Nephron (organoid): ENCODE data around the gene PRKCD.

Source experiments
- H3K27ac Mint-ChIP-seq, 3 experiments: 2 replicates each; pipeline ENCODE4 v1.8.0; 2020; ENCODE audit warnings: mixed read lengths in 3 of 3, mild to moderate bottlenecking in 2 of 3, moderate library complexity in 1 of 3
- H3K27me3 Mint-ChIP-seq: 2 replicates; pipeline ENCODE4 v1.8.0; 2021; ENCODE audit warnings: low read depth, mild to moderate bottlenecking, moderate library complexity, mixed read lengths
- H3K36me3 Mint-ChIP-seq: 2 replicates; pipeline ENCODE4 v1.8.0; 2020; ENCODE audit warnings: low read depth, mixed read lengths
- H3K4me1 Mint-ChIP-seq: 2 replicates; pipeline ENCODE4 v1.8.0; 2020; ENCODE audit warnings: mixed read lengths
- H3K4me3 Mint-ChIP-seq, 3 experiments: 2 replicates each; pipeline ENCODE4 v1.8.0; 2020; ENCODE audit warnings: mild to moderate bottlenecking in 3 of 3, mixed read lengths in 3 of 3, moderate library complexity in 2 of 3
- H3K9me3 Mint-ChIP-seq: 2 replicates; pipeline ENCODE4 v1.8.0; 2020; ENCODE audit warnings: mixed read lengths
- TF ChIP-seq, protein P1 (sequence below), 3 experiments: fragments of 200-600 bp; sonication (generic); IDR thresholded peaks; one replicate each; pipeline ENCODE4 v1.5.0; 2021; ENCODE audit warnings: antibody characterized with exemption in 3 of 3; ENCODE audit not compliant: unreplicated experiment in 3 of 3

PRKCD gene

DNA sequence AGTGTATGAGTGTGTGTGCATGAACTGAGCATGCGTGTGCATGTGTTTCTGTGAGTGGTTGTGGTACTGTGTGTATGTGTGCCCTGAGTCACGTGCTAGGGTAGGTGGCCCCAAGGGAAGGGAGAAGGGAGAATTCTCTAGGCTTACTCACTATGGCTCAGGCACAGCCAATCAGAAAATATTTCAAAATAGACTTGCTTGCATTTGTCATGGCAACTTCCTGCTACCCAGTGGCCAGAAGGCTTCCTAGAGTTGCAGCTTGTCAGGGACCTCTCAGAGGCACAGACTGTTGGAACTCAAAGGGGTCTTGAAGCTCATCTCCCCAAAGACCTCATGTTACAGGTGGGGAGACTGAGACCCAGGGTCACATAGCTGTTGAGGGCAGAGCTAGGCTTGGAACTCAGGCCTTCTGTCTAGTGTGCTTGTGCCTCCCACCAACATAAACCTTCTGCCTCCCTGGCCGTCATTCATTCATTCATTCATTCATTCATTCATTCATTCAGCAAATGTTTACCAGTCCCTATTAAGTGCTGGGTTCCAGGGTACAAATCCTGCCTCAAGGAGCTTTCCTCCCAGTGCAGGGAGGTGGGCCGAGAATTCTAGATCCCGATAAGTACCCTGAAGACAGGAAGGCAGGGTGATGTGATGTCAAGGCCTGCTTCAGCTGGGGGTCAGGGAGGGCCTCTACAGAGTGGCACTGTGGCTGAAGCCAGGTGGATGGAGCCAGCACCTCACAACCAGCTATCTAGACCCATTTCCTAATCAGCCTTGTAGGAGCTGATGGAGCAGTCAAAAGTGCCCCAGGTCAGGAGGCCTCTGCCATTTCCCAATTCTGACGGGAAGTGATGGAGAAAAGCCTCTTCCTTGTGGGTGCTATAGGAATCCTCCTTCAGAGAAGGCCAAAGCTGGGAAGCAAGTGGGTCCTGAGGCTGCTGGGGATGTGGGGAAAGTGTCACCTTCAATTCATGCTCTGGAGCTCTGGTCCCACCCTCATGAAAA lies 19.9 kb upstream of the PRKCD start:
- no peaks in the 10 kb centered on the region for H3K9me3 Mint-ChIP-seq
- no peaks in the 10 kb centered on the region for H3K36me3 Mint-ChIP-seq

DNA sequence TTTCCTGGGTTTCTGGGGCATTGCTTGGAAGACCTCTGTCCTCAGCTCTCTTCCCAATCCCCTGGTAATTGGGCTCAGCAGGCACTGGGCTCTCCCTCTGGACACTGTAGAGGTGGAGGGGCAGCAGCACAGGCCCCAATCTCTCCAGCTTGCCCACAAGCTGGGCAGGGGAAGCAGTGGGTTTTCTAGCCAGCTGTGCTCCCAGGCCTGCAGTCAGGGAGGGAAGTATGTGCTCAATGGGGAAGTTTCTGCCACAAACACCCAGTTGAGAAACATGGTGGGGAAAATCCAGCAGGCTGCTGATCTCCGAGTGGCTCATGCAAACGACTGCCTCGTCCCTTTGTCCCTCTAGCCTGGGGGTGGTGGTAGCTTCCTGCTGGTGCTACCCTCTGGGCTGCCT lies 18.0 kb upstream of the PRKCD start:
- H3K4me3 Mint-ChIP-seq: no peak overlapping the region
- no peaks in the 10 kb centered on the region for H3K9me3 Mint-ChIP-seq
- peaks cover 5% of the 10 kb centered on the region for H3K27me3 Mint-ChIP-seq
- TF ChIP-seq, protein P1, sequence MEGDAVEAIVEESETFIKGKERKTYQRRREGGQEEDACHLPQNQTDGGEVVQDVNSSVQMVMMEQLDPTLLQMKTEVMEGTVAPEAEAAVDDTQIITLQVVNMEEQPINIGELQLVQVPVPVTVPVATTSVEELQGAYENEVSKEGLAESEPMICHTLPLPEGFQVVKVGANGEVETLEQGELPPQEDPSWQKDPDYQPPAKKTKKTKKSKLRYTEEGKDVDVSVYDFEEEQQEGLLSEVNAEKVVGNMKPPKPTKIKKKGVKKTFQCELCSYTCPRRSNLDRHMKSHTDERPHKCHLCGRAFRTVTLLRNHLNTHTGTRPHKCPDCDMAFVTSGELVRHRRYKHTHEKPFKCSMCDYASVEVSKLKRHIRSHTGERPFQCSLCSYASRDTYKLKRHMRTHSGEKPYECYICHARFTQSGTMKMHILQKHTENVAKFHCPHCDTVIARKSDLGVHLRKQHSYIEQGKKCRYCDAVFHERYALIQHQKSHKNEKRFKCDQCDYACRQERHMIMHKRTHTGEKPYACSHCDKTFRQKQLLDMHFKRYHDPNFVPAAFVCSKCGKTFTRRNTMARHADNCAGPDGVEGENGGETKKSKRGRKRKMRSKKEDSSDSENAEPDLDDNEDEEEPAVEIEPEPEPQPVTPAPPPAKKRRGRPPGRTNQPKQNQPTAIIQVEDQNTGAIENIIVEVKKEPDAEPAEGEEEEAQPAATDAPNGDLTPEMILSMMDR (IDR thresholded peaks at IDR 0.05; ENCODE audit: unreplicated experiment in 3 of 3): no peak
- H3K4me1 Mint-ChIP-seq: peaks cover 7% of the 10 kb centered on the region
- H3K36me3 Mint-ChIP-seq: no peaks in the 10 kb centered on the region
- no peak overlapping the region for H3K27ac Mint-ChIP-seq

More for the DNA sequence above, 19.9 kb upstream of the PRKCD start:
- Mint-ChIP-seq H3K4me1 (peaks cover 7% of the 10 kb centered on the region), H3K4me3 (no peak overlapping the region), H3K27me3 (no peaks in the 10 kb centered on the region), H3K27ac (peak overlapping the region in 1 of 3 experiments; percentile 30)
- TF ChIP-seq, protein P1 (IDR thresholded peaks at IDR 0.05; ENCODE audit: unreplicated experiment in 3 of 3): no peak

DNA sequence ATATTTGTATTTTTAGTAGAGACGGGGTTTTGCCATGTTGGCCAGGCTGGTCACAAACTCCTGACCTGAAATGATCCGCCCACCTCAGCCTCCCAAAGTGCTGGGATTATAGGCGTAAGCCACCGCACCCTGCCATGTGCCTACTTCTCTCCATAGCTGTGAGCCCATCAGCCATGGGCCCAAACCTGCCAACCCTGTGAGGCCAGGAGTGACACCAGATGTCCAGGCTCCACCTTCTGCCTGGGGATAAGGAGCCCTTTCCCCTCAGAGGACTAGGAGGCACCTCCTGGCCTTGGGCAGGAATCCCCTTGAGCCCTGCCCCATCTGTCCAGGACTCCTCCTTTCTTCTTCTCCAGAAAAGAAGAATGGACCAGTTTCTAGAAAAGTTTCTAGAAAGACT lies 16.6 kb upstream of the PRKCD start:
- TF ChIP-seq, protein P1 (IDR thresholded peaks at IDR 0.05; ENCODE audit: unreplicated experiment in 3 of 3): no peak
- Mint-ChIP-seq H3K27me3 (peaks cover 5% of the 10 kb centered on the region), H3K4me1 (peaks cover 7% of the 10 kb centered on the region), H3K36me3 (no peaks in the 10 kb centered on the region), H3K9me3 (no peaks in the 10 kb centered on the region), H3K4me3 (no peak overlapping the region), H3K27ac (no peak overlapping the region)

DNA sequence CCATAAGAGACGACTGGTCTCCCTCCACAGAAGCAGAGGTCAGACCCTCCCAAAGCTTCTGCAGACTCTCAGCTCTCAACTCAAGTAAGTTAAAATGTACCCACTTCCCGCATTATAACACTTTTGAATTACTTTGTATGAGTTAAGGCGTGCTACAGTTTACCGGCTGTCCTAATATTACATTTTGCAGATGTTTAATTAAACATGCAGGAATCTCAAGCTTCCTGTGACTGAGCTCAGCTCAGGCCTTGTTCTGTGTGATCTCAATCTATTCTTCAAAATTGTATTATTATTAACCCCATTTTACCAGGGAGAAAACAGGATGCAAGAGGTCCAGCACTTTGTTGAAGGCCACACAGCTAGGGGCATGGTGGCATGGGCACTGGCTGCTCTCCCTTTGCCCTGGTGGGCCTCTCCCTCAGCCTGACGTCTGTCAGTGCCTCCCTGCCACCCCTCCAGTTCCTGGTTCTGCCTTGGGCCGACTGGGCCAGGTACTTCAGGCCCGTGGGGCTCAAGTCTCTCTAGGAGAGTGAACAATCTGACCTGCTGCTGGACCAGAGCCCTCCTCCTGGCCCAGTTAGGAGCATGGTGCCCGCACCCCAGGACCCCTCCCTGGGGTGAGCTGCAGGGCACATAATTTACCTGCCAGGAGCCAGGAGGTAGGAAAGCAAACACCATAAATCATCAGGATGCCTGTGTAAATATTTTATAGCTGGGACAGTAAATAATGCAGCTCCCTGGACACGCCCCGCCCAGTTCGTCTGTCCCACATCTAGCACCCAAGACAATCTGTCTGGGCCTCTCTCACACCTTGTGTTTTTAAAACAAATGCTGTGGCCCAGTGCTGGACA lies 15.9 kb upstream of the PRKCD start:
- Mint-ChIP-seq H3K4me3 (no peak overlapping the region), H3K9me3 (no peaks in the 10 kb centered on the region), H3K27me3 (peaks cover 5% of the 10 kb centered on the region), H3K27ac (no peak overlapping the region), H3K4me1 (peaks cover 4% of the 10 kb centered on the region), H3K36me3 (no peaks in the 10 kb centered on the region)
- TF ChIP-seq, protein P1 (IDR thresholded peaks at IDR 0.05; ENCODE audit: unreplicated experiment in 3 of 3): no peak

DNA sequence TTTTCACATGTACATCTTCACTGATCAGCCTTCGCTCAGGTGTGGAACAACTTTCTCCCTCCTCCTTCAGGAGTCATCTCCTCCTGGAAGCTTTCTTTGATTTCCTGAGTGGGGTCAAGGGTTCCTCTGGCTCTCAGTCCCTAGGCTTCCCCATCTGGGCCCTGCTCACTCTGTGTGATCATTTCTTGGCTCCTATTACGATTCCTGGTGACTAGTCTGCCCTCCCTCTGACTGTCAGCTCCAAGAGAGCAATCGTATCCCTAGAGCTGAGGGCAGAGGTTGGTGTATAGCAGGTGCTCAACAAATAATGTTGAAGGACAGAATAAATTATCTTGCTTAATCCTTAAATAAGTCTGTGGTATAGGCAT lies 15.3 kb upstream of the PRKCD start:
- Mint-ChIP-seq H3K27ac (no peak overlapping the region), H3K9me3 (no peaks in the 10 kb centered on the region), H3K27me3 (peaks cover 8% of the 10 kb centered on the region), H3K36me3 (no peaks in the 10 kb centered on the region), H3K4me1 (no peaks in the 10 kb centered on the region), H3K4me3 (no peak overlapping the region)
- TF ChIP-seq, protein P1 (IDR thresholded peaks at IDR 0.05; ENCODE audit: unreplicated experiment in 3 of 3): no peak
